Measurements from ENCODE around the gene FAM161B.
"Not testable (repeated sequence)": the region's sequence is repeated elsewhere in the genome, so short reads cannot be mapped to it uniquely, and the experiment has no call there.

The FAM161B gene, protein sequence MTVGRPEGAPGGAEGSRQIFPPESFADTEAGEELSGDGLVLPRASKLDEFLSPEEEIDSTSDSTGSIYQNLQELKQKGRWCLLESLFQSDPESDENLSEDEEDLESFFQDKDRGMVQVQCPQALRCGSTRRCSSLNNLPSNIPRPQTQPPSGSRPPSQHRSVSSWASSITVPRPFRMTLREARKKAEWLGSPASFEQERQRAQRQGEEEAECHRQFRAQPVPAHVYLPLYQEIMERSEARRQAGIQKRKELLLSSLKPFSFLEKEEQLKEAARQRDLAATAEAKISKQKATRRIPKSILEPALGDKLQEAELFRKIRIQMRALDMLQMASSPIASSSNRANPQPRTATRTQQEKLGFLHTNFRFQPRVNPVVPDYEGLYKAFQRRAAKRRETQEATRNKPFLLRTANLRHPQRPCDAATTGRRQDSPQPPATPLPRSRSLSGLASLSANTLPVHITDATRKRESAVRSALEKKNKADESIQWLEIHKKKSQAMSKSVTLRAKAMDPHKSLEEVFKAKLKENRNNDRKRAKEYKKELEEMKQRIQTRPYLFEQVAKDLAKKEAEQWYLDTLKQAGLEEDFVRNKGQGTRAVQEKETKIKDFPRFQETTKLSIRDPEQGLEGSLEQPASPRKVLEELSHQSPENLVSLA

DNA sequence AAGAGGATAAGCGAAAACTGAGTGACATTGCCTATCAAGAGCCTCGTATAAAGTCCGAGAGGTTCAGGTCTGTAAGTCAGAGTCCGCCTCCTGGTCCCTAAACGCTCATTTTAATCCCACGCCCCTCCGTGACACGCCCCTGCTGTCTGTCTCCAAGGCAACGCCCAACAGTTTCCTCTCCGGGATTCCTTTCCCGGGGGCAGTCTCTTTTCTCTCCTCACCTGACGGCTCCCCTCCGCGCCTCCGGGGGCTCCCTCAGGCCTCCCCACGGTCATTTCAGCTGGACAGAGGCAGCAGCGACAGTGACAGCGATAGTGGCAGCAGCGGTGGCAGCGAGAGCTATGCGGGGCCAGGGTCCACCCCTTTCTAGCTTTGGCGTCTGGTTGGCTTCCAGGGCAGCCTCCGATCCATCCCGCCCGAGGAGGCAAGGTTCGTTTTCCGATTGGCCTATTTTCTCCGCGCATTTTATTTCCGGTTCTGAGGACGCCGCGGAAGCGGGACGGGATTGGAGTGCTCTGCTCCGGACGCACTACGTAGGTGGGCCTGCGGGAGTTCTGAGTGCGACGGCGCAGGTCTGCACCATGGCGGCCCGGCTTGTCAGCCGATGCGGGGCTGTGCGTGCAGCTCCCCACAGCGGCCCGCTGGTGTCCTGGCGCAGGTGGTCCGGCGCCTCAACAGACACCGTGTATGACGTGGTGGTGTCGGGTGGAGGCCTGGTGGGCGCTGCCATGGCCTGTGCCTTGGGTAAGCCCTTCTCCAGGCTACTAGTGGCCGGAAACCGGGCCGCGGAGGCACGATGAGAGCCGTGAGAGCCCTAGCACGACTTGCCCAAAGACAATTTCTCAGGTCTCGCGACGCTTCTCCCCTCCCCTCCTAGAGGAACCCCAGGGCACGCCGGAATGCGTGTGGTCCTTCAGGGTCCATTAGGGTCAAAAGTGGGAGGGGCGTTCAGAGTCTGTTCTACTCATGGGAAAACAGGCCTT is at the start of gene FAM161B, which contains the start of gene COQ6:
Gene FAM161B, minus strand, starts transcription at position 343 of the 983 bp plus-strand sequence. Its CDS starts 68 bp downstream, at position 275.
Gene COQ6, plus strand, starts transcription at position 551 of the 983 bp plus-strand sequence. Its CDS starts 31 bp downstream, at position 582.
- FAIRE-seq (peak; percentile 96), DNase-seq (ENCODE audit: insufficient read length, low spot score) (peak; percentile 76)

DNA sequence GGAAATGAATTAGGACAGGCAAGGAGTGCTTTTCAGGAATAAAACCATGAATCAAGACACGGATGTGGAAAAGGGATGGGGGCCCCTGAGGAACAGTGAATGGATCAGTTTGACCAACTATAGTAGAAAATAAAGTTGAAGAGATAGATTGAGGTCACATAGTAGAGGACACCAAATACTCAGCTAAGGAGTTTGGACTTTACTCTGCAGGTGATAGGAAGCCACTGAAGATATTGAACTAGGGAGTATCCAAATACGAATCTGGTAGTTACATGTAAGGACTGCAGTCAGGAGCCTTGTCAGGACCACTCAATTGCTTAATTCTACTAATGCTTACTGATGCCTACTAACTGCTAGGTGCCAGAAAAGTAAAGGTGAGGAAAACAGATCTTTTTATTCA is 48.8 kb upstream of the FAM161B start:
- FAIRE-seq (no peak), DNase-seq (ENCODE audit: insufficient read length, low spot score) (no peak)

DNA sequence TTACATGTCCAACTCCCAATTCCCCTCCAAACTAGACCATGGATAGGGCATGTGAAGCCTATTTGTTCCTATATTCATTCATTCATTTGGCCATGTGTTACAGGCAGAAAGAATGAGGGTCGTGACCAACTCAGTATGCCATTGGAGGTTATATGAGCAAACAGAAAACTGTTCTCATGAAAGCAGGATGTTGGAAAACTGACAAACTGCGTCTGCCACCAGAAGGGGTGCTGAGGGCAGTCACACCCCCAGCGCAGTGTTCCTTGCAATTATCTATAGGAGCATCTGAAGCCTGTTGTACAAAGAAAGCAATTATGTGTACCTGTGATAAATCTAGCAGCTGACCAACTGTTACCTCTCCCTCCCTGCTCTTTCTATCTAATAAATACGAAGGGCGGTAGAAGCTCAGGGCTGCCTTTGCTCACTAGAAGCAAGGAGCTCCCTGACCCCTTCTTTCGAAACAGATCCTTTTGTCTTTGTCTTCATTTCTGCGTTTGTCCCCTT is 48.1 kb upstream of the FAM161B start:
- FAIRE-seq (no peak), DNase-seq (ENCODE audit: insufficient read length, low spot score) (no peak)

DNA sequence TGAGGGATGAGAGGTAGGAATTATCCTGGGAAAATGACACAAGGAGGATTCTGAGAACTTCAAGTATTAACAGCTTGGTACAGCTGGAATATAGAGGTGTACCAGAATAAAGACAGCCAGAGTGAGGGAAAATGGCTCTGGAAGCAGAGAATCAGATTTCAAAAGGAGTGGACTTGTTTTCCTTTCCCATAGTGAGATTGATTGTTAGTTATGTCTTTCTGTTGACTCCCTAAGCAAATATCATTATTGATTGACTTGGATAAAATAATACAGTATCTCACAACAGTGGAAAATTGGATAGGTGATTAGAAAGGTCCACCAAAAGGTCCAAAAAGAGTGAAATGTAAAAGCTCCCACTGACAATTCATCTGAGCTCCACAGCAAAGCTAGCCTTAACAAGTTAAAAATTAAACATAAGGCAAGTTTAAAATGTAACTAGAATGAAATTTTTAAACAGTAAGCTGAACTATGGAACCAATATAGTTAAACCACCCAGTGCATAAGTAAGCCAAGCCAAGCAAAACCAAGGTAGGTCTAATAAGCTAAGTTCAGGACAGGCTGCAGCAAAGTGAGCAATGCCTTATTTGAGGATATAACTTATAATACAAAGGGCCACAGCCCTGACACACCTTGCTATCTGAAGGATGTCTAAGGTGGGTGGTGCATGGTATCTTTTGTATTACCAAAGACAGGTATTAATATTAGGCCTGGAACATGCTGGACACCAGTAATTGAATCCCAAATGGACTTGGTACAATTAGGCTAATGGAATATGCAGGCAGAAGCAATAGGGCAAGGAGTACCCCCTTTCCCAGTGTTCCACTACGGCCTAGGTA is 47.4 kb upstream of the FAM161B start:
- no peak for DNase-seq (ENCODE audit: insufficient read length, low spot score)
- FAIRE-seq: peak; percentile 82

DNA sequence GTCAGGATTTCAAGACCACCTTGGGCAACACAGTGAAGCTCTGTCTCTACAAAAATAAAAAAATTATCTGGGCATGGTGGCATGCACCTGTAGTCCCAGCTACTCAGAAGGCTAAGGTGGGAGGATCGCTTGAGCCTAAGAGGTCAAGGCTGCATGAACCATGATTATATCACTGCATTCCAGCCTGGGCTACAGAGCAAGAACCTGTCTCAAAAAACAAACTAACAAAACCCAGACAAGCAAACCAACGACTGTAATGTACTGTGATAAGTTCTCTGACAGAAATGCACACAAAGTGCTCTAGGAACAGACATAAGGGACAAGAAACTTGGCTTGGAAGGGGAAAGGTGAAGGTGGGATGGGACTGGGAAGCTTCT is 46.8 kb upstream of the FAM161B start:
- FAIRE-seq (no peak), DNase-seq (ENCODE audit: insufficient read length, low spot score) (no peak)

DNA sequence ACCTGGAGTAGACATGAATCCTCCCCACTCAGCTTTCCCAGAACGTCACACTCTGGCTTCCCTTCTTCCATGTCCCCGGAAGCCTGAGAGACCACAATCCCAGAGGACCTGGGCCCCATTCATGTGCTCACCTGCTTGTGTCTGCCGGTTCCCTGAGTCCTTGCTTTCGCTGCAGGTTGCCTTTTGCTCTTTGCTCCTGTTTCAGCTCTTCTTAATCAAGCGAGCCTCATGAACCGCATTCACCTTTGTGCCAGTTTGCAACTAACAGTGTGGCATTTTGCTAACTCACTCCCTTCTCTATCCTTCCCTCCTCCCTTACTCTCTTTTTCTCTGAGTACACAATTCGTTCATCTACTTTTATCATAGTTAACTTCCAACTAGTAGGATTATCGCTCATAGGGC is 46.1 kb upstream of the FAM161B start:
- no peak for DNase-seq (ENCODE audit: insufficient read length, low spot score)
- no peak for FAIRE-seq

DNA sequence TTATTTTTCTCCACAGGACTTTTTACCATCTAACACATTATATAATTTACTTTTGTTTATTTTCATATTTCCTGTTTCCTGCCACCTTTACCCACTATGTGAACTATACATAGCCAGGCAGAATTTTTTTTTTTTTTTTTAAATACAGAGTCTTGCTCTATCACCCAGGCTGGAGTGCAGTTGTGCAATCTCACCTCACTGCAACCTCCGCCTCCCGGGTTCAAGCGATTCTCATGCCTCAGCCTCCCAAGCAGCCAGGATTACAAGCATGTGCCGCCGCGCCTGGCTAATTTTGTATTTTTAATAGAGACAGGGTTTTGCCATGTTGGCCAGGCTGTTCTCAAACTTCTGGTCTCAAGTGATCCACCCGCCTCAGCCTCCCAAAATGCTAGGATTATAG is 45.0 kb upstream of the FAM161B start:
- not testable (repeated sequence) for DNase-seq (ENCODE audit: insufficient read length, low spot score); FAIRE-seq

DNA sequence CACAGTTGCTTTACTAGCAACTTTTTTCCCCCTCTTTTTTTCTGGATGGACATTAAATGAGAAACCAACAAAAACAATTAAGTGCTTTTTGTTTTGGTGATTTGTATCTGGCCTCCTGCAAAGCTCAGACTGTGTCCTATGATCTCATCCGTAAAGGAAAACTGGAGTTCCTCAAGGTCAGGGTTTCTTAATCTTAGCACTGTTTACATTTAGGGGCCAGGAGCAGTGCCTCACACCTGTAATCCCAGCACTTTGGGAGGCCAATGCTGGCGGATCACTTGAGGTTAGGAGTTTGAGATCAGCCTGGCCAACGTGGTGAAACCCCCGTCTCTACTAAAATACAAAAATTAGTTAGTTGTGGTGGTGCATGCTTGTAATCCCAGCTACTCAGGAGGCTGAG is 41.2 kb upstream of the FAM161B start:
- DNase-seq (ENCODE audit: insufficient read length, low spot score): no peak
- no peak for FAIRE-seq

DNA sequence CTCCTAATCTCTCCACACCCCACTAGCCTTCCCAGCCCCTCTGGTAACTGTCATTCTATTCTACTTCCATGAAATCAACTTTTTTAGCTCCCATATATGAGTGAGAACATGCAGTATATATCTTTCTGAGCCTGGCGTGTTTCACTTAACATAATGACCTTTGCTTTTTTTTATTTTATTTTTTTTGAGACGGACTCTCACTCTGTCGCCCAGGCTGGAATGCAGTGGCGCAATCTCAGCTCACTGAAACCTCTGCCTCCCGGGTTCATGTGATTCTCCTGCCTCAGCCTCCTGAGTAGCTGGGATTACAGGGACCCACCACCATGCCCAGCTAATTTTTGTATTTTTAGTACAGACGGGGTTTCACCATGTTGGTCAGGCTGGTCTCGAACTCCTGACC is 38.8 kb upstream of the FAM161B start:
- FAIRE-seq; DNase-seq (ENCODE audit: insufficient read length, low spot score): not testable (repeated sequence)

DNA sequence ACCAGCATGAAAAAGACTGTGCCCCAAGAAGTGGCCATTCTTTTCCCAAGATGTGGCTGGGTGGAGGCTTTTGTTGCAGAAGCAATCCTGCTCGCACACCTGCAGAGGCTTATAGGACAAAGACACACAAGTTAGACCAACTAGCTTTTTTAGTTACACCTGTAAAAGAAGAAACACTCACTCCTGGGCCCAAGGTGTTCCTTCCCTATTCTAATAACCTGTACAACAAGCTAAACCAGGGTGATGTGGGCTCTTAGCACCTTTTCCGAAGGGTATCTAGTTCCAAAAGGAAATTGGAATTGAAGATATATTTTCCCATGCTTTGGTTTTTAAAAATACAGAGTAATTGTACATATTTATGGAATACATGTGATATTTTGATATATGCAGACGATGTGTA is 38.2 kb upstream of the FAM161B start:
- DNase-seq (ENCODE audit: insufficient read length, low spot score) (no peak), FAIRE-seq (no peak)

DNA sequence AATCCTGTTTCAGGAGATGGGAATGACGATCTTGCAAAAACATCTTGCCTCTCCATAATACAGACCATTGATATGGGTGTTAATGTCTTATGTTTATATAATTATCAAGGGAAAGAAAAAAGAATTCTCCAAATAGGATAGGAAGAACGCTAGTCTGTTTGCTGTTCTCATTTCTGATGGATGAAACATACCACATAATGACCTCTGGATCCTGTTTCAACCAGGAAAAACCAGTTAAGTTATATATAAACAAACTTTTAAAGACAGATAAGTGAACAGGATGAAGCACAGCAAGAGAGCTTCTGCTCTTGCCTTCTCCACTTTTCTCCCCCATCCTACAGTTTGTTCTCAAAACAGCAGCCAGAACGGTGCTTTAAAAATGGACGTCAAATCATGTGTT is 28.0 kb upstream of the FAM161B start:
- DNase-seq (ENCODE audit: insufficient read length, low spot score) (no peak), FAIRE-seq (no peak)

DNA sequence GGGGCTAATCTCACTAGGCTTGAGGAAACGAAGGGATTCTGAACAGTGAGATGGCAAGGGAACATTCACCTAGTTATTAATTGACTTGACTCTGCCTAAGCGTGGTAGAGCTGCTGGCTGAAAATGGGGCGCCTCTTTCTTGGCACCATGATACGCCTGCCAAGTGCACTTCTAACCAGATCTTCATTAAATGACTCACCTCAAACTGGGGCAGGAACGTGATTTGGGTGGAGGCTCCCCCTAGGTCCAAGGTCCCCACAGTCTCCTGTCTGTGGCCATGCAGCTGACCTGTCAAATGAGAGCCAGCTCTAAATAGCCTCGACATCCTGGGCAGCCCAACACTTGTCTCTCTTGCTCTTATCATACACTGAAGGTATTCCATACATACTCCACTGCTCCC is 26.2 kb upstream of the FAM161B start:
- DNase-seq (ENCODE audit: insufficient read length, low spot score) (no peak), FAIRE-seq (no peak)

DNA sequence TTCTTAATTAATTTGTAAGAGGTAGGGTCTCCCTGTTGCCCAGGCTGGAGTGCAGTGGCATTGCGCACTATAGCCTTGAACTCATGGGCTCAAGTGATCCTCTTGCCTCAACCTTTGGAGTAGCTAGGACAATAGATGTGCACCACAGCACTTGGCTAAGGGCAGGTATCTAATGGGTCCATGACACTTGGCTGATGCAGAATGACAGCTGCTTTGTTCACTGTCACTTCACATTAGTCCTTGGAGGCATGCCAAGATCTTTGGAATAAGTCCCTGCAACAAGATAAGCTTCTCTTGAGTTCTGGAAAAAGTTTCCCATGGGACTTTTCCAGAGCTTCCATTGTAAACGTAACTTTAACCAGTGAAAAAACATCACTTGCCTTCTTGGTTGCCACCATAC is 23.6 kb upstream of the FAM161B start:
- FAIRE-seq: no peak

DNA sequence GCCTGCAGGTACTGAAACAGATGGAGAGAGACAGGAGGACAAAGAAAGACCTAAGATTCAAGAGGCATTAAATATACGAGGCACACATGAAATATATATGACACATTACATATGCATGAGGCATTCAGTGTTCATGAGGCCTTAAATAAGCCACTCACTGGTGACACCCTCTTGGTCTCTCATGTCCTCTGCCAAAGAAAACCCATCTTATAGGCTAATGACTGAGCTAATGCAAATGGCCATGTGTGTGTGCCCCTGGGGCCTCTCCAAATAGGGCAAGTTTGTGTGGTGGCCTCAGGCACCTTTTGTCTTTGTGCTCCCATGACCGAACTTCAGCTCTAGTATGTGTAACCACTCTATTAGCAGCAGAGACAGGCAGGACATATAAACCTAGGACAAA is 19.0 kb upstream of the FAM161B start:
- FAIRE-seq: no peak
- no peak for DNase-seq (ENCODE audit: insufficient read length, low spot score)

More for the DNA sequence above, 23.6 kb upstream of the FAM161B start:
- DNase-seq (ENCODE audit: insufficient read length, low spot score): no peak

DNA sequence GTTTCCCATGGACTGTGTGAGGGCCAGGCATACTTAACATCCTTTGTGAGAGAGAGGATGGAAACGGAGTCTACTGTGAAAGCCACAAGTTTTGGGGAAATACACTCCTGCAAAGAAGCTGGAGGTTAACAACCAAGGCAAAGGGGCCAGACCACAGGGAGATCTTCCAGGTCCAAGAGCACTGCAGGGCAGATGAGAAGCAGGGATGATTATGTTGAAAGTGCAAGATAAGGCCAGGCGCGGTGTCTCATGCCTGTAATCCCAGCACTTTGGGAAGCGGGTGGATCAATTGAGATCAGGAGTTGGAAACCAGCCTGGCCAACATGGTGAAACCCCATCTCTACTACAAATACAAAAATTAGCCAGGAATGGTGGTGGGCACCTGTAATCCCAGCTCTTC is 15.3 kb upstream of the FAM161B start:
- no peak for DNase-seq (ENCODE audit: insufficient read length, low spot score)
- no peak for FAIRE-seq

DNA sequence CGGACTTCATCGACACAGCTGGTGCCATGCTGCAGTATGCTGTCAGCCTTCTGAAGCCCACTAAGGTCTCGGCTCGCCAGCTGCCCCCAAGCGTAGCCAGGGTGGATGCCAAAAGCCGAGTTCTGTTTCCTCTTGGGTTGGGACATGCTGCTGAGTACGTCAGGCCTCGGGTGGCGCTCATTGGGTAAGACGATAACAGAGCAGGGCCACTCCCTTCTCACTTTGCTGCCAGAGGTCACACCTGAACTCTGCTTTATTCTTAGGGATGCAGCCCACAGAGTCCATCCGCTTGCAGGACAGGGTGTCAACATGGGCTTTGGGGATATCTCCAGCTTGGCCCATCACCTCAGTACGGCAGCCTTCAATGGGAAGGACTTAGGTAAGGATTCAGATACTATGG is 11.3 kb upstream of the FAM161B start:
- FAIRE-seq: no peak
- no peak for DNase-seq (ENCODE audit: insufficient read length, low spot score)

DNA sequence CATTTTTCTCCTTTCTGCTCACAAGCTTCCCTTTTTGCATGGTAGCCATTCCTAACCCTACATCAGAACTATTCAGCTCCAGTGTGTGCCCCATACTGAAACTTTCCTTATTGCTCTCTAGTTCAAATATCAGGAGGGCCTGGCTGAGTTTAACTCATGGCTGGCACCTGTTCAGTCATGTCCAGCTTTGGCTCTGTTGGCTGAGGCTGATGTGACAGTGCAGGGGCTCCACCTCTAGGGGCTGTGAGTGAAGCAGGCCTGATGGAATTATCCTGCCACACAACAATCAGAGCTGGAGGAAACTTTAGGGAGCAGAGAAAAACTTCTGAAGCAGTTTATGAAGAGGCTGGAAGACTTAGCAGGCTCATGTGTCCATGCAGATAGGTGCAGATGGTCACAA is 8.7 kb upstream of the FAM161B start:
- DNase-seq (ENCODE audit: insufficient read length, low spot score): no peak
- no peak for FAIRE-seq

DNA sequence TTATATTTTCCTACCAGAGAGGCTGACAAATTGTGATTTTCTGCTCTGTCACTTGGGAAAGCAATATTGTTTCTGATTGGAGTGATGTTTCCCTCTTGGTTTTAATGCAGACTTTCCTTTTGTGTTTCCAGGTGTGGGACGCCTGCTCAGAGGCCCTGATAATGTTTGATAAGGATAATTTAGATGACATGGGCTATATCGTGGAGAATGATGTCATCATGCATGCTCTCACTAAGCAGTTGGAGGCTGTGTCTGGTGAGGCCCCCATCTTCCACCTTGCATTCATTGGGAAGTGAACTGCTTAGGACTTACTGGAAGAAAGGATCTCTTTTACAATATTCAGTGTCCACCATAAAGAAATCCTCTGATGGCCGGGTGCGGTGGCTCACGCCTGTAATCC is 5.8 kb upstream of the FAM161B start:
- FAIRE-seq (no peak), DNase-seq (ENCODE audit: insufficient read length, low spot score) (no peak)

DNA sequence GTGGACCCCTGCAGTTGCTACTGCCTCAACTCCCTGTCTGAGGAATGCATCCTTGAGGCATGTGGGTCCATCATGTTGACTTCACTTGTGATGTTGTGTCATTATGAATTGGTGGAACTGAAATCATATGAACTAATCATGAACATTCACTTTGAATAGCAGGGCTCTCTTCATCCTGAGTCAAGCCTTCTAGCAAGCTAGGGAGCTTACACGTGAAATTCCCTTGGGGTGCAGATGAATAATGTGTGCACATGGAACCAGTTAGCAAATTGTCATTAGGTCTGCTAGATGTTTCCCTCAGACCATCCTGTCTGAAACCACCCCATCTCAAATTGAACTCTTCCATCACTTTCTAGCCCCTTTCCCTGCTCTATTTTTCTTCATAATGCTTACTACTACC is 3.8 kb upstream of the FAM161B start:
- DNase-seq (ENCODE audit: insufficient read length, low spot score) (no peak), FAIRE-seq (no peak)

DNA sequence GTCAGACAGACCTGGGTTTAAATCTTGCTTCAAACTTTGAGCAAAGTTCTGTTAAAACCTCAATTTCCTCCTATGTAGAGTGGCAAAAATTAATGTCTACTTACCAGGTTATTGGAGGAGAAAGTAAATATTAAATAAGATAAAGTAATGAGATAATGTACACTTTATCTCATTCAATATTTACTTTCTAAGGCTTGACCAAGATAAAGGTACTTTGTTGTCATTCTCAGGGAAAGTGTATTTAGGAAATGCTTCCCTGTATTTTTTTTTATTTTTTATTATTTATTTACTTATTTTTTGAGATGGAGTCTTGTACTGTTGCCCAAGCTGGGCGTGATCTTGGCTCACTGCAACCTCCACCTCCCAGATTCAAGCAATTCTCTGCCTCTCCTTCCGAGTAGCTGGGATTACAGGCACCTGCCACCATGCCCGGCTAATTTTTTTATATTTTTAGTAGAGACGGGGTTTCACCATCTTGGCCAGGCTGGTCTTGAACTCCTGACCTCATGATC is 4.7 kb downstream of the FAM161B start:
- FAIRE-seq (no peak), DNase-seq (ENCODE audit: insufficient read length, low spot score) (no peak)

Data from GM19239 (cell line).